GM21717 (cell line): ENCODE measurements around the gene CSF2RB.
"Not testable (repeated sequence)": the region's sequence is repeated elsewhere in the genome, so short reads cannot be mapped to it uniquely, and the experiment has no call there.

Experiments used
- ATAC-seq: cut with Tn5 transposase; IDR thresholded peaks from one replicate; pipeline ENCODE4 v1.9.1; 2021; ENCODE audit warnings: mild to moderate bottlenecking, moderate library complexity; ENCODE audit not compliant: unreplicated experiment

The CSF2RB gene

DNA sequence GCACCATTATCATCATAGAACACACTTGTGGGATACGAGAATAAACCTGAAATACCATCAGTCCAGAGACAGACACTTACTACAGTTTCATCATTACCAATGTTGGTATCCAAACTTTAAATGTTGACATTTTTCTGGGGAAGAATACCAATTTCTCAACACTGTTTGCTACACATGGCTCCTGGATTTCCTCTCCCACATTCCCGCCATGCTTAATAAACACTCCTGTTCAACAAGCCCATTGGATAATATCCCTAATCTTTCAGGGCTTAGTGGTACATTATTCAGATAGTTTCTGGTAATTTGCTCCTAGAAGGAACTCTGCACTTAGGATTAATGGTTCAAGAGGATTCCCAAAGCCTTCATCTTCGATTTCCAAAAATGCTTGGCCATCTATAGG lies 48.2 kb downstream of the CSF2RB start:
- no peak for ATAC-seq

DNA sequence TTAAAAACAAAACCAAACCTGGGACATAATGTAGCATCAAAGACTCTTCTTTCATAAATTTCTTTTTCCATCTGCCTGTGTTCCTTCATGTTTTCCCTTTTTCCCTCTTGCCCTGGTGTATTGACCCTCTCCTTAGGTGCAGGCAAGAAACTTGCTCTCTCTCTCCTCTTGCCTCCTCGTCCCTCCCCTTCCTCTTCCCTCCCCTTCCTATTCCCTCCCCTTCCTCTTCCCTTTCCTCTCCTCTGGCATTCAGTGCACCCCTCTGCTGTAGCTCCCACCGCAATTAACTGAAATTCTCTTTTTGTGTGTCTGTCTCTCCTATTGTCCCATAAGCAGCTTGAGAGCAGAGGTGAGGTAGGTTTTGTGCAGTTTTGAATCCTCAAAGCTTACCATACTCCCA lies 49.9 kb downstream of the CSF2RB start:
- no peak for ATAC-seq

GRCh38 chr22:36964106-36964505 lies 50.7 kb downstream of the CSF2RB start:
- no peak for ATAC-seq

DNA sequence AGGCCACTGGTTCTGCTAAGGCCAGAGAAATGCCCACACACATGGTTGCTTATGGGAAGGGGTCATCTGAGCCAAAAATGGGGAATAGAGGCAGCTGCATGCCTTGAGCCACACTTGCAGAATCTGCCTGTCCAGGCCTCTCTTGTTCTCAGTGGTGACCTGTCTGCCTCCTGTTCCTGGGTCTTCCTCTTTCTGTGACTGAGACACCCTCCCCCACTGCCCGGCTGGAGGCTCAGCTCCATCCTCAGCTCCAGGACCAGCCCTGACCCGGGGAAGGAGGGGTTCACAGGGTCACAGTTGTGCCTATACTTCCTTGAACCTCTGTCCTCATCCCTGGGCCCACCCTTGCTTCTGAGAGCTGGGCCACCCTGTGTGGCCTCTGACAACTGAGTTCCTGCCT lies 52.3 kb downstream of the CSF2RB start:
- no peak for ATAC-seq

DNA sequence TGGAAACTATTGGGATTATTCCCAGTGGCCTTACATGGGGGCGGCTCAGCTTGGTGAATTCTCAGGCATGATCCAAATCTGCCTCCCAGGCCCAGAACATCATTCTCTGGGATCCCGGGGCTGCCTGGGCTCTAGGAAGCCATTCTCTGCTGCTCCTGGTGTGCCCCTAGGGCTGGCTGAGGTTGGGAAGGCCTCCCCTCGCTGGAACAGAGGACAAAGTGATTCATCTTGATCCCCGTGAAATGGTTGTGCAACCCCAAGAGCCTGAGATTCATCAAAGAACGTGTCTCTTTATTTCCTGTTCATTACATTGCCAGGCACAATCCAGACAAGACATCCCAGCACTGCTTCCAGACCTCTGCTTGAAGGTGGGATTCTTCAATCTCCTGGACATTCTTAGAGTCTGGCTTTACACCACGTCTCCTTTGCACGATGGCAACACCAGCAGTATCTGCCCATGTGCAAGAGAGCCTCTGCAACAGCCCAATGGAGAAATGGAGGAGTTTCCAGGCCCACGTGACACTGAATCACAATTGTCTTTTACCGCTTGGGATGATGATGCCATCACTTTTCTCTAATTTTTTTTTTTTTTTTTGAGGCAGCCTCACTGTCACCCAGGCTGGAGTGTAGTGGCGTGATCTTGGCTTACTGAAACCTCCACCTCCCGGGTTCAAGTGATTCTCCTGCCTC lies 53.6 kb downstream of the CSF2RB start:
- no peak for ATAC-seq

DNA sequence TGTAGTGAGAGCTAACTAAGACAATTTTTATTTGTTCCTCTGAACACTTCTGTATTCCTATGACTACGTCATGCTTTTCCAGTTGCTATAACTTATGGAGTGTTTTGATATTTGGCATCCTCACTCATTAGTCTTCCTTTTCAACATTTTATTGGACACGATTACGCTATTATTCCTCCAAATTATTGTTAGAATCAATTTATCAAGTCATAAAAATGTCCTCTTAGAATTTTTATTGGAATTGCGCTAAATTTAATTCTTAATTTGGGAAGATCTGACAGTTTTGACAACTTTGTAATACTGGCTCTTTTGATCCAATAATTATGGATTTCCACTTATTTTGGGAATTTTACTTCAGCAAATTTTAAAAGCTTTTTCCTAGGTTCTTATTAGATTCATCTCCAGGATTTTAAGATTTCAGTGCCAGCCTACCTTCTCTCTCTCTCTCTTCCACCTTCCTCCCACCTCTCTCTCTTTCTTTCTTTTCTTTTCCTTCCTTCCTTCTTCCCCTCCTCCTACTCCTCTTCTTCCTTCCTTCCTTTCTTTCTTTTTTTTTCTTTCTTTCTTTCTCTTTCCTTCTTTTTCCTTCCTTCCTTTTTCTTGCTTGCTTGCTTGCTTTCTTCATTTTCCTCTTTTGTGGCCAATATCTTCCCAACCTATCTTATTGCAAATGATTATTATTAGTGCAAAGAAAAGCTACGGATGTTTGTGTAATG lies 55.0 kb downstream of the CSF2RB start:
- ATAC-seq, result no peak

GRCh38 chr22:36971341-36972125 lies 58.1 kb downstream of the CSF2RB start:
- ATAC-seq, result no peak

DNA sequence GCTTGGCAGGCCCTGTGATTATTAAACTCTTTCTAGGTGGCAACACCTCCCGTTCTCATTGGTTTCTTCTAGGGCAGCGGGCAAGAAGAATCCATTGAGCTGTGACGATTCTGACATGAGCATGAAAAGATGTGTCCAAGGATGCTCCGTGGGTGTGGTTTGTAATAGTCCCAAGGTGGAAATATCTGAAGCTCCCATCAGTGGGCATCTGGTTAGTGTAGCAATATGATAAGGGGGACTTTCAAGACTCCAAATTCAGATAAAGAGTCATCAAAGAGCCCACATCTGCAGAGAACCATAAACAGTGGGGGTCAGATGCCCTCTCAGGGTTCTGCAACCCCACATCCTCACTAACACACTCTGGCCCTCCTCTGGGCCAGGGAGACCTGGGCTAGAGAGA lies 63.2 kb downstream of the CSF2RB start:
- ATAC-seq, result no peak

GRCh38 chr22:36977401-36977861 lies 64.0 kb downstream of the CSF2RB start:
- ATAC-seq, result no peak

GRCh38 chr22:36977947-36978660 lies 64.7 kb downstream of the CSF2RB start:
- peak; percentile 72 for ATAC-seq

DNA sequence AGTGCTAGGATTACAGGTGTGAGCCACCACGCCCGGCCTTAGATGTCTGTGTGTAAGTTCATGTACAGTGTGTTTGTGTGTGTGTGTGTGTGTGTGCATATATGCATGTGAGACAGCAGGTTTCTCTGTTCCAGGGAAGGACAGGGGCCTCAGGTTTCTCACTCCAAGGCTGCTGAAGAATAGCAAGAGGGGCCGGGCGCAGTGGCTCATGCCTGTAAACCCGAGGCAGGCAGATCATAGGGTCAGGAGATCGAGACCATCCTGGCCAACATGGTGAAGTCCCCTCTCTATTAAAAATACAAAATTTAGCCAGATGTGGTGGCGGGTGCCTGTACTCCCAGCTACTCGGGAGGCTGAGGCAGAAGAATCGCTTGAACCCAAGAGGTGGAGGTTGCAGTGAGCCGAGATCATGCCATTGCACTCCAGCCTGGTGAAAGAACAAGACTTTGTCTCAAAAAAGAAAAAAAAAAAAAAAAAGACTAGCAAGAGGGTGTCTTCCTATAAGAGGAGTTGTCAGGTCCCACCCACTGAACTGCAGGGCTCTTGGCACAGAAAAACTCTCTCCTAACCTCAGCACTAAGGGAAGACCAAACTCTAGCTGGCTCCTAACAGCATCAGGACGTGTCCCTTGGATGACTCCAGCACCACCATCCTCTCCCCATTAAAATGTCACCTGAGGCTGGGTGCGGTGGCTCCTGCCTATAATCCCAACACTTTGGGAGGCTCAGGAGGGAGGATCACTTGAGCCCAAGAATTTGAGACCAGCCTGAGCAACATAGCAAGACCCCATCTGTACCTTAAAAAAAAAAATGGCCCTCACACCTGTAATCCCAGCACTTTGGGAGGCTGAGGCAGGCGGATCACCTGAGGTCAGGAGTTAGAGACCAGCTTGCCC lies 65.8 kb downstream of the CSF2RB start:
- ATAC-seq, result no peak

DNA sequence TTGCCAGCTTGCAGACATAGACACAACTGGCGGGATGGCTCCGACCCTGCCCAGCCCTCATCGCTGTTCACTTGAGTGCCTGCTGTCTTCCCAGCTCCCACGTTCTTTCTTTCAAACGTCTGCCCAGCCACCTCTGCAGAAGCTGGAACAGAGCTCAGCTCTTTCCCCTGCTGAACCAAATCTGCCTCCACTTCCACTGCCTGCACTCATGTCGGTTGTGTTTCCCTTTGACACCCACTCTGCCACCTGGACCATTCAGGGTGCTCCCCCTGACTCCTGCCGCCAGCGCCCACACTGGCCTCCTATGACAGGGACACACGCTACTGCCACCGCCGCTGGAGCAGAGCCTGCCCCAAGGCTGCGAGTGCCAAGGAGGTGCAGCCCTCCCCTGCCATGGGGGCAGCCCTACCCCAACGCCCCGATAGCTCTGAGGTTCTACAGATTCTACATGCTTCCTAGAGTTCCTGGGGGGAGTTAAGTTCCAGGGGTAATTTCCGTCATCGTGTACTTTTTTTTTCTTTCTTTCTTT lies 67.9 kb downstream of the CSF2RB start:
- no peak for ATAC-seq

DNA sequence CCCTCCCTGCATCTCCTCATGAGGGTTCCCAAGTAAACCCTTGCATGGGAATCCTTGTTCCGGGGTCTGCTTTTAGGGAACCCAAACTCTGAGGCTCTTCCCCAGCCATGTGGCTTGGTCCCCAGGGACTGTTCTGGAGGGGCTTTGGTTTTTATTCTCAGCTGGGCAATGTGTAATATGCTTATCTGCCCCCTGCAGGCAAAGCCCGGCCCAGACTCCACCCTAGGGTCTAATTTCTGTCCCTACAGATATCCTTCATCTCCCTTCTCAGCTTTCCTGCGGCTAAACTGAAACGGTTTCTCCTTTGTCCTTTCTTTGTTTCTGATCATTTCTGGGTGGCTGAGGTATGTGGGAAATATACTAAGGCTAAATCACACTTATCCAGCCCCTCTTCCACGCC lies 68.7 kb downstream of the CSF2RB start:
- ATAC-seq, result no peak

DNA sequence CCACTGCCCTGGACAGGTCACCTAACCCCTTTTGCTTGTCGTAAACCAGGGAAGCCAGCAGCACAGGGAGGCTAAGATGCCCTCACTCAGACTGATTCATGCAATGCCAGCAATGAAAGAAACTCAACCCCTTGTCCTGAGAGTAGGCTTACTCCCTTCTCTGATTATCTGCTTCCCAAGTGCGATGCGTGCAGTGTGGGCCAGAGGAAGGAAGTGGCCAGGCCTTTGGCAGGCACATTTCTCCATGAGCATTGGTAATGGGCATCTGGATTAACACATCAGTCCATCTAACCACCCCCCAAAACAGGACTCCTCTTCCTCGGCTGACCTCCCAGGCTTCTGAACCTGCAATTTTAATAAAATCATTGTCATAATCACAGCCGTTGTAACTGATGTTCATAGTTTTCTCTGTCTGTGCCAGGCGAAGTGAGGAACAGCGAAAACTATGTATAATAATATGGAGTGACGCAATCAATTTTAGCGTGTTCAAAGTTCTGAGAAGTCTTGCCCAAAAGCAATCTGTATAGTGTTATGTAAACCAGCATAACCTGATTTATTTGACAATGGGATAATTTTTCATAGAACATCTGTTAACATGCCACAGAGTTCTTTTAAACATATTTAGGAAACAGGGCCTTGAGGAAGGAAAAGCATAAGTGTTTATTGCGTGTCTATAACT lies 71.9 kb downstream of the CSF2RB start:
- ATAC-seq, result no peak

- no peak for ATAC-seq
Observed at GRCh38 chr22:36986242-36986821, 72.9 kb downstream of the CSF2RB start.

GRCh38 chr22:36988075-36988832 lies 74.8 kb downstream of the CSF2RB start:
- no peak for ATAC-seq

GRCh38 chr22:36989012-36989411 lies 75.6 kb downstream of the CSF2RB start:
- ATAC-seq, result not testable (repeated sequence)
